Activated T-cell treated with anti-CD3 and anti-CD28 coated beads, Interleukin-2, amount 50 U/mL, for 72 hours (primary cell): ENCODE data around the gene AQR. TPM values are rescaled to one million over a fixed set of nuclear protein-coding genes. Genes with fewer than 3 reads are reported as not detected.
"Not testable (repeated sequence)": the region's sequence is repeated elsewhere in the genome, so short reads cannot be mapped to it uniquely, and the experiment has no call there.

Source experiments
- ATAC-seq, 2 donors: fragments of 150-1000 bp; cut with Tn5 transposase; replicated peaks in 1 of 2; 2 replicates each; pipeline ENCODE4 v1.10.0; 2021; ENCODE audit warnings: moderate library complexity in 2 of 2, mild to moderate bottlenecking in 1 of 2
- DNase-seq, 2 donors: peaks; one replicate each; pipeline ENCODE4 v3.0.0; 2021 to 2022; ENCODE audit warnings: mixed read lengths in 1 of 2
- H3K27ac Mint-ChIP-seq: one replicate; pipeline ENCODE4 v1.8.0; 2022; ENCODE audit warnings: mild to moderate bottlenecking, moderate library complexity, mixed read lengths
- H3K27me3 Mint-ChIP-seq: one replicate; pipeline ENCODE4 v1.8.0; 2022; ENCODE audit warnings: low read depth, mixed read lengths
- H3K36me3 Mint-ChIP-seq, 2 donors: one replicate each; pipeline ENCODE4 v1.8.0; 2022; ENCODE audit warnings: mixed read lengths in 2 of 2, mild to moderate bottlenecking in 1 of 2; ENCODE audit not compliant: insufficient read depth in 2 of 2
- H3K4me1 Mint-ChIP-seq: one replicate; pipeline ENCODE4 v1.8.0; 2022; ENCODE audit warnings: low read depth, mixed read lengths
- H3K4me3 Mint-ChIP-seq, 2 donors: one replicate each; pipeline ENCODE4 v1.8.0; 2022; ENCODE audit warnings: mild to moderate bottlenecking in 2 of 2, mixed read lengths in 2 of 2, moderate library complexity in 2 of 2
- H3K9me3 Mint-ChIP-seq, 2 donors: one replicate each; pipeline ENCODE4 v1.8.0; 2022; ENCODE audit warnings: mixed read lengths in 2 of 2
- total RNA-seq, 2 donors: library from RNA; stranded (reverse); gene quantifications; one replicate each; pipeline ENCODE4 v1.2.3, GENCODE V29; 2022

The AQR gene
- total RNA-seq, 2 donors from 2014 or later: 32.1 to 33.9 TPM

GRCh38 chr15:34986771-34987480 is 17.4 kb upstream of the AQR start:
- ATAC-seq (no peak), DNase-seq (no peak)
- peak overlapping the region; percentile 98 for H3K27ac Mint-ChIP-seq
- H3K9me3 Mint-ChIP-seq: no peaks in the 10 kb centered on the region
- peak overlapping the region; percentile 96 to 98 for H3K4me3 Mint-ChIP-seq
- peaks cover 52% of the 10 kb centered on the region for H3K4me1 Mint-ChIP-seq
- peaks cover 3 to 5% of the 10 kb centered on the region in 2 donors for H3K36me3 Mint-ChIP-seq
- H3K27me3 Mint-ChIP-seq: no peaks in the 10 kb centered on the region

GRCh38 chr15:34986326-34986725 is 16.8 kb upstream of the AQR start:
- Mint-ChIP-seq H3K4me1 (peaks cover 56% of the 10 kb centered on the region), H3K4me3 (peak overlapping the region; percentile 96 to 98), H3K27me3 (no peaks in the 10 kb centered on the region), H3K9me3 (no peaks in the 10 kb centered on the region), H3K27ac (peak overlapping the region; percentile 98), H3K36me3 (peaks cover 3 to 9% of the 10 kb centered on the region in 2 donors)
- ATAC-seq: no peak
- DNase-seq: no peak

GRCh38 chr15:34984889-34985630 is 15.5 kb upstream of the AQR start:
- H3K9me3 Mint-ChIP-seq: no peaks in the 10 kb centered on the region
- ATAC-seq: no peak
- H3K27me3 Mint-ChIP-seq: no peaks in the 10 kb centered on the region
- peak overlapping the region; percentile 62 to 84 for H3K4me3 Mint-ChIP-seq
- H3K36me3 Mint-ChIP-seq: peaks cover 3 to 12% of the 10 kb centered on the region in 2 donors
- DNase-seq: no peak
- H3K27ac Mint-ChIP-seq: peak overlapping the region; percentile 96
- H3K4me1 Mint-ChIP-seq: peaks cover 56% of the 10 kb centered on the region

- no peak for ATAC-seq
- no peak overlapping the region for H3K4me3 Mint-ChIP-seq
- H3K9me3 Mint-ChIP-seq: no peaks in the 10 kb centered on the region
- DNase-seq: no peak
- peaks cover 7% of the 10 kb centered on the region for H3K4me1 Mint-ChIP-seq
- peaks cover 0 to 8% of the 10 kb centered on the region in 2 donors for H3K36me3 Mint-ChIP-seq
- peak overlapping the region; percentile 4 for H3K27ac Mint-ChIP-seq
- H3K27me3 Mint-ChIP-seq: no peaks in the 10 kb centered on the region
These were observed 7.2 kb upstream of the AQR start for GRCh38 chr15:34976743-34977142.

- no peaks in the 10 kb centered on the region for H3K9me3 Mint-ChIP-seq
- no peaks in the 10 kb centered on the region for H3K27me3 Mint-ChIP-seq
- H3K4me1 Mint-ChIP-seq: peaks cover under 1% of the 10 kb centered on the region
- ATAC-seq (no peak), DNase-seq (no peak)
- H3K27ac Mint-ChIP-seq: peak overlapping the region; percentile 2
- H3K36me3 Mint-ChIP-seq: peaks cover 0 to 3% of the 10 kb centered on the region in 2 donors
- no peak overlapping the region for H3K4me3 Mint-ChIP-seq
These were observed 6.5 kb upstream of the AQR start for GRCh38 chr15:34976073-34976472.

GRCh38 chr15:34973512-34973911 is 4.0 kb upstream of the AQR start:
- Mint-ChIP-seq H3K36me3 (peaks cover 2 to 5% of the 10 kb centered on the region in 2 donors), H3K4me1 (peaks cover 3% of the 10 kb centered on the region), H3K9me3 (no peaks in the 10 kb centered on the region), H3K27me3 (no peaks in the 10 kb centered on the region), H3K27ac (peak overlapping the region; percentile 25), H3K4me3 (no peak overlapping the region)
- DNase-seq: no peak
- no peak for ATAC-seq

- H3K27me3 Mint-ChIP-seq, H3K36me3 Mint-ChIP-seq, DNase-seq, H3K27ac Mint-ChIP-seq, H3K9me3 Mint-ChIP-seq: not testable (repeated sequence)
- Mint-ChIP-seq H3K4me1 (peaks cover 34% of the 10 kb centered on the region), H3K4me3 (peak overlapping the region; percentile 98)
- ATAC-seq: peak; percentile 2 to 7
These were observed 629 bp upstream of the AQR start for GRCh38 chr15:34970098-34970643.

- H3K4me1 Mint-ChIP-seq: peaks cover 40% of the 10 kb centered on the region
- peak overlapping the region; percentile 37 for H3K27ac Mint-ChIP-seq
- H3K9me3 Mint-ChIP-seq: no peaks in the 10 kb centered on the region
- ATAC-seq: no peak
- H3K27me3 Mint-ChIP-seq: no peaks in the 10 kb centered on the region
- DNase-seq: no peak
- H3K36me3 Mint-ChIP-seq: peaks cover 6 to 15% of the 10 kb centered on the region in 2 donors
- H3K4me3 Mint-ChIP-seq: no peak overlapping the region
These were observed 5.3 kb downstream of the AQR start for GRCh38 chr15:34964277-34964676.

- ATAC-seq (no peak), DNase-seq (no peak)
- H3K4me1 Mint-ChIP-seq: peaks cover 5% of the 10 kb centered on the region
- H3K36me3 Mint-ChIP-seq: peaks cover 2 to 11% of the 10 kb centered on the region in 2 donors
- no peaks in the 10 kb centered on the region for H3K9me3 Mint-ChIP-seq
- no peaks in the 10 kb centered on the region for H3K27me3 Mint-ChIP-seq
- H3K27ac Mint-ChIP-seq: no peak overlapping the region
- H3K4me3 Mint-ChIP-seq: no peak overlapping the region
These were observed 15.7 kb downstream of the AQR start for GRCh38 chr15:34953851-34954250.

GRCh38 chr15:34952481-34952880 is 17.1 kb downstream of the AQR start:
- DNase-seq (no peak), ATAC-seq (no peak)
- Mint-ChIP-seq H3K4me3 (no peak overlapping the region), H3K27me3 (no peaks in the 10 kb centered on the region), H3K36me3 (peaks cover 2 to 11% of the 10 kb centered on the region in 2 donors), H3K9me3 (no peaks in the 10 kb centered on the region), H3K27ac (peak overlapping the region; percentile 33), H3K4me1 (peaks cover 5% of the 10 kb centered on the region)

GRCh38 chr15:34951993-34952392 is 17.5 kb downstream of the AQR start:
- H3K27ac Mint-ChIP-seq: peak overlapping the region; percentile 33

GRCh38 chr15:34944936-34945335 is 24.6 kb downstream of the AQR start:
- Mint-ChIP-seq H3K4me1 (no peaks in the 10 kb centered on the region), H3K27me3 (no peaks in the 10 kb centered on the region), H3K36me3 (peaks cover 0 to 6% of the 10 kb centered on the region in 2 donors), H3K27ac (peak overlapping the region; percentile 38), H3K4me3 (no peak overlapping the region), H3K9me3 (no peaks in the 10 kb centered on the region)
- DNase-seq (no peak), ATAC-seq (no peak)

More at GRCh38 chr15:34951993-34952392, 17.5 kb downstream of the AQR start:
- Mint-ChIP-seq H3K9me3 (no peaks in the 10 kb centered on the region), H3K27me3 (no peaks in the 10 kb centered on the region), H3K4me3 (no peak overlapping the region), H3K36me3 (peaks cover 2 to 11% of the 10 kb centered on the region in 2 donors), H3K4me1 (peaks cover 5% of the 10 kb centered on the region)
- ATAC-seq (no peak), DNase-seq (no peak)

GRCh38 chr15:34943711-34944110 is 25.8 kb downstream of the AQR start:
- Mint-ChIP-seq H3K4me3 (no peak overlapping the region), H3K27me3 (no peaks in the 10 kb centered on the region), H3K27ac (no peak overlapping the region), H3K36me3 (peaks cover 0 to 5% of the 10 kb centered on the region in 2 donors), H3K9me3 (no peaks in the 10 kb centered on the region), H3K4me1 (no peaks in the 10 kb centered on the region)
- no peak for ATAC-seq
- DNase-seq: no peak
